Measurements from ENCODE around the gene PRRG2.

The PRRG2 gene

DNA sequence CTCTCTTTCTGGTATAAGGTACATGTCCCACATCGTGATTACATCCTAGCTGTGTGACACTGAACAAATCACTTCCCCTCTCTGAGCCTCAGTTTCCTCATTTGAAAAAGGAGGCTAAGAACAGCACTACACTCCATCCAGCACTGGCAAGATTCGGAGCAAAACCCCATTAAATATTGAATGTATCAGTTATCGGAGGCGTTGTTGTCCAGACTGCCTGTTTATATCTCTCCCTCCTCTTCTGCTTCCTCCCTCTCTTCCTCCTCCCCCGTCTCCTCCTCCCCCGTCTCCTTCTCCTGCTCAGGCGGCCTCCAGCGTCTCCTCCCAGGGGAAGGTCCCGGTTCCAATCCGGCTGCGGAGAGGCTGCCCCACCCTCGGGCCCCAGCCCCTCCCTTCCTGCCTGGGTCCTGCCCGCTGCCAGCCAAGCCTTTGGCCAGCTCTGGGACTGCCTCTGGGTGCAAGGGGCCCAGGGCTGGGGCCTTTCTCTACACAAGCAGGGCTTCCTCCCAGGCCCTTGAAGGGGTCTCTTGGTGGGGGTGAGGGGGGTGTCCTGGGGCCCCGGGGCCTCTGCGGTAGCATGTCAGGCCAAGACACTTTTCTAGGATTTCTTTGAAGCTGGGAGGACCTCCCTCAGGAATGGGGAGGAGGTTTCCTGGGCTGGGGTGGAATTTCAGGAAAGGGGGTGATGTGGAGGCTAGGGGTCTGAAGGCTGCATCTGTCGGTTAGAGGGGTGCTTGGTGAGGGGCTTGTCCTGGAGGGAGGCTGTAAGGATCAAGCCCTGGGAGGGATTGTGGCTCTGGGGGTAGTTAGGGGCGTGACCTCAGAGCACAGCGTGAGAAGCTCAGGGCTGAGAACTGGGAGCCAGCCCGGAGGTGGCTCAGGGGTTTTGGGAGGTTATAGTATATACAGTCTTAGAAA lies 57.0 kb downstream of the PRRG2 start (continued):
- TF ChIP-seq, protein P1, sequence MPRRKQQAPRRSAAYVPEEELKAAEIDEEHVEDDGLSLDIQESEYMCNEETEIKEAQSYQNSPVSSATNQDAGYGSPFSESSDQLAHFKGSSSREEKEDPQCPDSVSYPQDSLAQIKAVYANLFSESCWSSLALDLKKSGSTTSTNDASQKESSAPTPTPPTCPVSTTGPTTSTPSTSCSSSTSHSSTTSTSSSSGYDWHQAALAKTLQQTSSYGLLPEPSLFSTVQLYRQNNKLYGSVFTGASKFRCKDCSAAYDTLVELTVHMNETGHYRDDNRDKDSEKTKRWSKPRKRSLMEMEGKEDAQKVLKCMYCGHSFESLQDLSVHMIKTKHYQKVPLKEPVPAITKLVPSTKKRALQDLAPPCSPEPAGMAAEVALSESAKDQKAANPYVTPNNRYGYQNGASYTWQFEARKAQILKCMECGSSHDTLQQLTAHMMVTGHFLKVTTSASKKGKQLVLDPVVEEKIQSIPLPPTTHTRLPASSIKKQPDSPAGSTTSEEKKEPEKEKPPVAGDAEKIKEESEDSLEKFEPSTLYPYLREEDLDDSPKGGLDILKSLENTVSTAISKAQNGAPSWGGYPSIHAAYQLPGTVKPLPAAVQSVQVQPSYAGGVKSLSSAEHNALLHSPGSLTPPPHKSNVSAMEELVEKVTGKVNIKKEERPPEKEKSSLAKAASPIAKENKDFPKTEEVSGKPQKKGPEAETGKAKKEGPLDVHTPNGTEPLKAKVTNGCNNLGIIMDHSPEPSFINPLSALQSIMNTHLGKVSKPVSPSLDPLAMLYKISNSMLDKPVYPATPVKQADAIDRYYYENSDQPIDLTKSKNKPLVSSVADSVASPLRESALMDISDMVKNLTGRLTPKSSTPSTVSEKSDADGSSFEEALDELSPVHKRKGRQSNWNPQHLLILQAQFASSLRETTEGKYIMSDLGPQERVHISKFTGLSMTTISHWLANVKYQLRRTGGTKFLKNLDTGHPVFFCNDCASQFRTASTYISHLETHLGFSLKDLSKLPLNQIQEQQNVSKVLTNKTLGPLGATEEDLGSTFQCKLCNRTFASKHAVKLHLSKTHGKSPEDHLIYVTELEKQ (tag by site-specific recombination; IDR thresholded peaks at IDR 0.05; ENCODE audit: borderline replicate concordance): no peak
- TF ChIP-seq ZFP37 (tag by site-specific recombination; IDR thresholded peaks at IDR 0.05): no peak
- 0 out of 2 replicates have a peak, but pooled peaks have one; percentile 15 for TF ChIP-seq KLF7 (tag by site-specific recombination; IDR thresholded peaks at IDR 0.05; ENCODE audit: borderline replicate concordance)
- no peak for TF ChIP-seq ZNF654 (tag by site-specific recombination; IDR thresholded peaks at IDR 0.05; ENCODE audit: low read depth)
- TF ChIP-seq ZNF341 (tag by site-specific recombination; IDR thresholded peaks at IDR 0.05; ENCODE audit: low read depth): no peak; the same call in 1 of the 2 replicates
- TF ChIP-seq ZNF624 (tag by site-specific recombination; IDR thresholded peaks at IDR 0.05): no peak
- TF ChIP-seq, protein P2, sequence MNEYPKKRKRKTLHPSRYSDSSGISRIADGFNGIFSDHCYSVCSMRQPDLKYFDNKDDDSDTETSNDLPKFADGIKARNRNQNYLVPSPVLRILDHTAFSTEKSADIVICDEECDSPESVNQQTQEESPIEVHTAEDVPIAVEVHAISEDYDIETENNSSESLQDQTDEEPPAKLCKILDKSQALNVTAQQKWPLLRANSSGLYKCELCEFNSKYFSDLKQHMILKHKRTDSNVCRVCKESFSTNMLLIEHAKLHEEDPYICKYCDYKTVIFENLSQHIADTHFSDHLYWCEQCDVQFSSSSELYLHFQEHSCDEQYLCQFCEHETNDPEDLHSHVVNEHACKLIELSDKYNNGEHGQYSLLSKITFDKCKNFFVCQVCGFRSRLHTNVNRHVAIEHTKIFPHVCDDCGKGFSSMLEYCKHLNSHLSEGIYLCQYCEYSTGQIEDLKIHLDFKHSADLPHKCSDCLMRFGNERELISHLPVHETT (tag by site-specific recombination; IDR thresholded peaks at IDR 0.05): no peak
- TF ChIP-seq, protein P3, sequence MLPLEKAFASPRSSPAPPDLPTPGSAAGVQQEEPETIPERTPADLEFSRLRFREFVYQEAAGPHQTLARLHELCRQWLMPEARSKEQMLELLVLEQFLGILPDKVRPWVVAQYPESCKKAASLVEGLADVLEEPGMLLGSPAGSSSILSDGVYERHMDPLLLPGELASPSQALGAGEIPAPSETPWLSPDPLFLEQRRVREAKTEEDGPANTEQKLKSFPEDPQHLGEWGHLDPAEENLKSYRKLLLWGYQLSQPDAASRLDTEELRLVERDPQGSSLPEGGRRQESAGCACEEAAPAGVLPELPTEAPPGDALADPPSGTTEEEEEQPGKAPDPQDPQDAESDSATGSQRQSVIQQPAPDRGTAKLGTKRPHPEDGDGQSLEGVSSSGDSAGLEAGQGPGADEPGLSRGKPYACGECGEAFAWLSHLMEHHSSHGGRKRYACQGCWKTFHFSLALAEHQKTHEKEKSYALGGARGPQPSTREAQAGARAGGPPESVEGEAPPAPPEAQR (tag by site-specific recombination; IDR thresholded peaks at IDR 0.05): no peak
- peak; percentile 74 for TF ChIP-seq SP3 (tag by site-specific recombination; IDR thresholded peaks at IDR 0.05)
- TF ChIP-seq, protein P4, sequence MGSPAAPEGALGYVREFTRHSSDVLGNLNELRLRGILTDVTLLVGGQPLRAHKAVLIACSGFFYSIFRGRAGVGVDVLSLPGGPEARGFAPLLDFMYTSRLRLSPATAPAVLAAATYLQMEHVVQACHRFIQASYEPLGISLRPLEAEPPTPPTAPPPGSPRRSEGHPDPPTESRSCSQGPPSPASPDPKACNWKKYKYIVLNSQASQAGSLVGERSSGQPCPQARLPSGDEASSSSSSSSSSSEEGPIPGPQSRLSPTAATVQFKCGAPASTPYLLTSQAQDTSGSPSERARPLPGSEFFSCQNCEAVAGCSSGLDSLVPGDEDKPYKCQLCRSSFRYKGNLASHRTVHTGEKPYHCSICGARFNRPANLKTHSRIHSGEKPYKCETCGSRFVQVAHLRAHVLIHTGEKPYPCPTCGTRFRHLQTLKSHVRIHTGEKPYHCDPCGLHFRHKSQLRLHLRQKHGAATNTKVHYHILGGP (tag by site-specific recombination; IDR thresholded peaks at IDR 0.05): no peak
- peak; percentile 66 for TF ChIP-seq ZNF366 (tag by site-specific recombination; conservative IDR thresholded peaks at IDR 0.05)
- peak; percentile 93; the same call in 1 of the 2 replicates for TF ChIP-seq ZNF768 (tag by site-specific recombination; IDR thresholded peaks at IDR 0.05)
- TF ChIP-seq GLI2 (tag by site-specific recombination; IDR thresholded peaks at IDR 0.05; ENCODE audit: borderline replicate concordance, low read depth): no peak
- TF ChIP-seq, protein P5, sequence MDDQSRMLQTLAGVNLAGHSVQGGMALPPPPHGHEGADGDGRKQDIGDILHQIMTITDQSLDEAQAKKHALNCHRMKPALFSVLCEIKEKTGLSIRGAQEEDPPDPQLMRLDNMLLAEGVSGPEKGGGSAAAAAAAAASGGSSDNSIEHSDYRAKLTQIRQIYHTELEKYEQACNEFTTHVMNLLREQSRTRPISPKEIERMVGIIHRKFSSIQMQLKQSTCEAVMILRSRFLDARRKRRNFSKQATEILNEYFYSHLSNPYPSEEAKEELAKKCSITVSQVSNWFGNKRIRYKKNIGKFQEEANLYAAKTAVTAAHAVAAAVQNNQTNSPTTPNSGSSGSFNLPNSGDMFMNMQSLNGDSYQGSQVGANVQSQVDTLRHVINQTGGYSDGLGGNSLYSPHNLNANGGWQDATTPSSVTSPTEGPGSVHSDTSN (CRISPR knock-in tag; IDR thresholded peaks at IDR 0.05): no peak
- 0 out of 2 replicates have a peak, but pooled peaks have one; percentile 6 for TF ChIP-seq ZBTB20 (tag by site-specific recombination; IDR thresholded peaks at IDR 0.05)
- TF ChIP-seq EGR2 (tag by site-specific recombination; IDR thresholded peaks at IDR 0.05; ENCODE audit: low read depth): peak; percentile 90
- no peak for TF ChIP-seq ZNF747 (tag by site-specific recombination; IDR thresholded peaks at IDR 0.05)
- TF ChIP-seq, protein P6, sequence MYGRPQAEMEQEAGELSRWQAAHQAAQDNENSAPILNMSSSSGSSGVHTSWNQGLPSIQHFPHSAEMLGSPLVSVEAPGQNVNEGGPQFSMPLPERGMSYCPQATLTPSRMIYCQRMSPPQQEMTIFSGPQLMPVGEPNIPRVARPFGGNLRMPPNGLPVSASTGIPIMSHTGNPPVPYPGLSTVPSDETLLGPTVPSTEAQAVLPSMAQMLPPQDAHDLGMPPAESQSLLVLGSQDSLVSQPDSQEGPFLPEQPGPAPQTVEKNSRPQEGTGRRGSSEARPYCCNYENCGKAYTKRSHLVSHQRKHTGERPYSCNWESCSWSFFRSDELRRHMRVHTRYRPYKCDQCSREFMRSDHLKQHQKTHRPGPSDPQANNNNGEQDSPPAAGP (tag by site-specific recombination; IDR thresholded peaks at IDR 0.05): 0 out of 2 replicates have a peak, but pooled peaks have one; percentile 34
- TF ChIP-seq IKZF3 (tag by site-specific recombination; IDR thresholded peaks at IDR 0.05): peak; percentile 75; the same call in 1 of the 2 replicates

Measured in HEK293 (cell line).